Spleen (tissue), 7 donors: ENCODE measurements around the gene UCN2.

Experiments used
- POLR2A ChIP-seq, 3 donors: fragments of 450-650 bp; IDR thresholded peaks; one replicate each; pipeline ENCODE4 v1.5.1; 2017; ENCODE audit warnings: antibody characterized with exemption in 3 of 3, mild to moderate bottlenecking in 1 of 3
- POLR2AphosphoS5 ChIP-seq, 3 donors: sonication (generic); formaldehyde crosslinking; IDR thresholded peaks; one replicate each; pipeline ENCODE4 v1.5.1; 2017; ENCODE audit warnings: antibody characterized with exemption in 3 of 3
- TF ChIP-seq, protein P1 (sequence below), 11 experiments: fragments of 200-600 bp in 7 of 11; fragments of 450-650 bp in 4 of 11; sonication (generic) in 4 of 11; IDR thresholded peaks in 8 of 11; conservative IDR thresholded peaks in 3 of 11; 1 replicate in 7 of 11; 2 replicates in 4 of 11; pipeline versions ENCODE4 v1.4.0 to v1.8.0; 2016 to 2021; ENCODE audit warnings: antibody characterized with exemption in 11 of 11, inconsistent platforms in 4 of 11, mild to moderate bottlenecking in 1 of 11
- donor health status: DM: no; HTN: no; CAD: no; lungs with moderate emphysema.
- donor health status: DM: no; HTN: no; CAD: no.
- donor health status: DM: no; HTN: no; CAD: no.

- TF ChIP-seq, protein P1, sequence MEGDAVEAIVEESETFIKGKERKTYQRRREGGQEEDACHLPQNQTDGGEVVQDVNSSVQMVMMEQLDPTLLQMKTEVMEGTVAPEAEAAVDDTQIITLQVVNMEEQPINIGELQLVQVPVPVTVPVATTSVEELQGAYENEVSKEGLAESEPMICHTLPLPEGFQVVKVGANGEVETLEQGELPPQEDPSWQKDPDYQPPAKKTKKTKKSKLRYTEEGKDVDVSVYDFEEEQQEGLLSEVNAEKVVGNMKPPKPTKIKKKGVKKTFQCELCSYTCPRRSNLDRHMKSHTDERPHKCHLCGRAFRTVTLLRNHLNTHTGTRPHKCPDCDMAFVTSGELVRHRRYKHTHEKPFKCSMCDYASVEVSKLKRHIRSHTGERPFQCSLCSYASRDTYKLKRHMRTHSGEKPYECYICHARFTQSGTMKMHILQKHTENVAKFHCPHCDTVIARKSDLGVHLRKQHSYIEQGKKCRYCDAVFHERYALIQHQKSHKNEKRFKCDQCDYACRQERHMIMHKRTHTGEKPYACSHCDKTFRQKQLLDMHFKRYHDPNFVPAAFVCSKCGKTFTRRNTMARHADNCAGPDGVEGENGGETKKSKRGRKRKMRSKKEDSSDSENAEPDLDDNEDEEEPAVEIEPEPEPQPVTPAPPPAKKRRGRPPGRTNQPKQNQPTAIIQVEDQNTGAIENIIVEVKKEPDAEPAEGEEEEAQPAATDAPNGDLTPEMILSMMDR (IDR thresholded peaks at IDR 0.05 in 8 of 11, conservative IDR thresholded peaks at IDR 0.05 in 3 of 11) = no peak
- no peak for TF ChIP-seq POLR2A (IDR thresholded peaks at IDR 0.05)
- TF ChIP-seq POLR2AphosphoS5 (IDR thresholded peaks at IDR 0.05) = peak in 1 of 3 donors; percentile 10
Measured at GRCh38 chr3:48553361-48553760, 10.2 kb downstream of the UCN2 start.
